Heart left ventricle (tissue), 13 donors: ENCODE results near the gene NXPH3.

ENCODE experiments used
- CTCF ChIP-seq, 12 donors: fragments of 200-600 bp; sonication (generic) in 4 of 12; IDR thresholded peaks; one replicate each; pipeline versions ENCODE4 v1.5.0 to v1.8.0; 2018 to 2022; ENCODE audit warnings: antibody characterized with exemption in 12 of 12, mild to moderate bottlenecking in 5 of 12
- POLR2A ChIP-seq, 2 donors: fragments of 450-650 bp; IDR thresholded peaks; one replicate each; pipeline ENCODE4 v1.6.1; 2017; ENCODE audit warnings: antibody characterized with exemption in 2 of 2, mild to moderate bottlenecking in 2 of 2, moderate library complexity in 2 of 2
- donor health status: ischemic (EF 13 %, LVEDD 7.1; RV severe dilation, severe dysfunction).
- donor health status: DM: no; HTN: yes; CAD: no.
- donor health status: DM: no; HTN: no; CAD: no.
- donor health status: ischemic (EF 25% LVEDD 6.9; RV normal size, moderate dysfunction).
- donor health status: ischemic (EF 25% LVEDD 5.7; RV mildly dilated, moderate dysfunction).
- donor health status: ischemic (EF 35%, LVEDD 5.7; RV mildly dilated, moderate dysfunction).
- donor health status: nonischemic (EF 11% LVEDD 7.7; RV severe dilation, severe dysfunction).
- donor health status: DM: yes; HTN: yes; CAD: no.
- donor health status: PGD.
- donor health status: ischemic (EF 29% LVEDD 5.4; RV normal size, mild dysfunction).
- donor health status: nonischemic (EF 23%, LVEDD 6.1; RV moderate dilation, normal function).

- TF ChIP-seq CTCF (IDR thresholded peaks at IDR 0.05) (no peak), POLR2A (IDR thresholded peaks at IDR 0.05) (no peak)
Observed at GRCh38 chr17:49604314-49604869, 28.7 kb downstream of the NXPH3 start.
